ENCODE data around the gene CACNA1G.

- TF ChIP-seq CTCF (IDR thresholded peaks at IDR 0.05; ENCODE audit: low read length) (no peak), EZH2 (IDR thresholded peaks at IDR 0.05; ENCODE audit: borderline replicate concordance, low read length) (no peak)
These were observed 71.5 kb downstream of the CACNA1G start for GRCh38 chr17:50631908-50632571.
